Vagina (tissue), 2 donors: ENCODE data around the gene PPP4R3A.

Source experiments
- POLR2A ChIP-seq, 2 donors: fragments of 450-650 bp; IDR thresholded peaks; one replicate each; pipeline ENCODE4 v1.6.1; 2017; ENCODE audit warnings: antibody characterized with exemption in 2 of 2, mild to moderate bottlenecking in 2 of 2, moderate library complexity in 2 of 2
- POLR2AphosphoS5 ChIP-seq, 2 donors: sonication (generic); formaldehyde crosslinking; IDR thresholded peaks; one replicate each; pipeline ENCODE4 v1.9.0; 2017; ENCODE audit warnings: antibody characterized with exemption in 2 of 2, mild to moderate bottlenecking in 2 of 2, low read depth in 1 of 2; ENCODE audit not compliant: insufficient read depth in 1 of 2
- TF ChIP-seq, protein P1 (sequence below), 3 experiments: fragments of 450-650 bp in 2 of 3; fragments of 200-600 bp in 1 of 3; sonication (generic) in 1 of 3; IDR thresholded peaks; one replicate each; pipeline ENCODE4 v1.5.1; 2017 to 2019; ENCODE audit warnings: antibody characterized with exemption in 3 of 3, mild to moderate bottlenecking in 2 of 3, moderate library complexity in 2 of 3

DNA sequence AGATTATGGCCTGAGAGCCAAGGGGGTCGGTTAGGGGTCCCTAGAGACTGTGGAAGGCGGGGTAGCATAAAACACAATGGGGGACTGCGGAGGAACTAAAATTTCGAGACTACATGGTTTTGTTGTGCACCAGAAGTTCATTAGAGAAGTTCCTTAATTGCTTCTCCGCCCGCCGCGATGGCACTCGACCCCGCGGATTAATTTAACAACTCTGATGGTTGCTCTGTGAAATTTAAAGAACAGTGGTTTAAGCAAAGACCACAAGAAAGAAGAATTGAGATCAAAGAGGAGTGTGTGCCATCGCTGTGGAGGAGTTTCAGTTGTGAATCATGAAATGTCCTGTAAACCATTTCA lies 91.1 kb downstream of the PPP4R3A start:
- TF ChIP-seq, protein P1, sequence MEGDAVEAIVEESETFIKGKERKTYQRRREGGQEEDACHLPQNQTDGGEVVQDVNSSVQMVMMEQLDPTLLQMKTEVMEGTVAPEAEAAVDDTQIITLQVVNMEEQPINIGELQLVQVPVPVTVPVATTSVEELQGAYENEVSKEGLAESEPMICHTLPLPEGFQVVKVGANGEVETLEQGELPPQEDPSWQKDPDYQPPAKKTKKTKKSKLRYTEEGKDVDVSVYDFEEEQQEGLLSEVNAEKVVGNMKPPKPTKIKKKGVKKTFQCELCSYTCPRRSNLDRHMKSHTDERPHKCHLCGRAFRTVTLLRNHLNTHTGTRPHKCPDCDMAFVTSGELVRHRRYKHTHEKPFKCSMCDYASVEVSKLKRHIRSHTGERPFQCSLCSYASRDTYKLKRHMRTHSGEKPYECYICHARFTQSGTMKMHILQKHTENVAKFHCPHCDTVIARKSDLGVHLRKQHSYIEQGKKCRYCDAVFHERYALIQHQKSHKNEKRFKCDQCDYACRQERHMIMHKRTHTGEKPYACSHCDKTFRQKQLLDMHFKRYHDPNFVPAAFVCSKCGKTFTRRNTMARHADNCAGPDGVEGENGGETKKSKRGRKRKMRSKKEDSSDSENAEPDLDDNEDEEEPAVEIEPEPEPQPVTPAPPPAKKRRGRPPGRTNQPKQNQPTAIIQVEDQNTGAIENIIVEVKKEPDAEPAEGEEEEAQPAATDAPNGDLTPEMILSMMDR (IDR thresholded peaks at IDR 0.05) = peak in 1 of 3 experiments; percentile 2
- no peak for TF ChIP-seq POLR2AphosphoS5 (IDR thresholded peaks at IDR 0.05; ENCODE audit: insufficient read depth in 1 of 2, low read depth in 1 of 2)
- TF ChIP-seq POLR2A (IDR thresholded peaks at IDR 0.05) = no peak
